HG02588 (cell line): ENCODE results near the gene ATP6V1C2.

ENCODE experiments used
- ATAC-seq: cut with Tn5 transposase; IDR thresholded peaks from one replicate; pipeline ENCODE4 v1.9.1; 2021; ENCODE audit warnings: mild to moderate bottlenecking, moderate library complexity; ENCODE audit not compliant: unreplicated experiment

Gene ATP6V1C2

DNA sequence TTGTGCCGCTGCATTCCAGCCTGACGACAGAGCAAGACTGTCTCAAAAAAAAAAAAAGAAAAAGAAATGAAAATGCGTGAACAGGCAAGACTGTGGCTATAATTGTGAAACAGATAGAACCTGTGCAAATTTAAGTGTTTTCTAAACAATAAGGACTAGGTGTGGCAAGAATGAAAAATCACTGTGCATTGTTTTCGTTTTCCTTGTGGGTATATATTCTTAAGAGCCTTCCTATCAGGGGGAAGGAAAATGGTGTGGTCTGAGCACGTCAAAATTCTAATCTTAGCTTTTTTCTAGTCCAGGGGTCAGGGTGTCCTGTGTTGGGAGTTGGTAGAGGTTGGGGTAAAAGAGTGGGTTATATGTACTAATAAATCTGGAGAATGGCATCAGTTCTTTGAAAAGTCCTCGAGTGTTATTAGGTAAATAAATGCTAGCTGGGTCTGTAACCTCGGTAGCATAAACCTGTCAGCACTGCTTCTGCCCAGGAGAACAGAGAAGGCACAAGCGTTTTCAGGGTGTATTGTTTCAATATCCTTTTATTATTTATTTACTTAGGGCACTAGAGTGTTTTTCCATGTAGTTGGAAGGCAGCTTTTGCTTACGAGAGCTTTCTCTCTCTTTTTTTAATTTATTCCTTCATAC, 11.6 kb downstream of the ATP6V1C2 start:
- ATAC-seq, result no peak

GRCh38 chr2:10733566-10733925, 12.1 kb downstream of the ATP6V1C2 start:
- ATAC-seq, result no peak

DNA sequence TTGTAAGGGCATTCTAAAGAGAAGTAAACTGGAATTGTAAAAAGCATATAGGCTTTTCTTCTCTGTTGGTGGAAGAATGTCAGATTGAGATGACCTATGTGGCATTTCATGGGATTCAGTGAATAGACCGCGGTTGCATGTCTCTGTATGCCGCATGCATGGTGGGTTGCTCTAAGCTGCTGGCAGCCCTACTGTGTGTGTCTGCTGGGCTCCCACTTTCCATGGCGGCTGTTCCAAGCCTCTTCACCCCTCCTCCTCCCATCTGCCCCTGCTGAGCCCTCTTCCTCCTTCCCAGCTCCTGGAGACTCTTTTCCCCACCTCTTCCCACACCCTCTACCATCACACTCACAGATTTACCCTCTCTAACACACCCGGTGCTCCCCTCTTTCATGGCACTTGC, 12.6 kb downstream of the ATP6V1C2 start:
- no peak for ATAC-seq

DNA sequence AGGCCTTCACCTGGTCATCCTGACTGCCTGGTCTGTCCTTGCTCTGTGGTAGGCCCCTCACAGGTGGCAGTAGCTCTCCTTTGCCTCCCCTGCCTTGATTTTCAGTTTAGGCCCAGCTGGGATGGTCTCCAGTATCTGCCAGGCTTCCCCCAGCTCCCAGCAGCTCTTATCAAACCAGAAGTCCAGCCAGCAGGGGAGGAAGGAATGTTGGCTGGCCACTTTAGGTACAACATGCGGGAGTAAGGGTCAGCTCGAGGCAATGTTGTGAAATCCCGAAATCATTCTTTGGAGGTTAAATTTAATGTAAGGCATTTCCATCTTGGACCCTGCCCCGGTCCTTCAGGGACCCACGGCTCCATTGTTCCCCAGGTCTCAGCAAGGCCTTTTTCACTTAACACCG, 16.8 kb downstream of the ATP6V1C2 start:
- no peak for ATAC-seq

- ATAC-seq, result no peak
Measured at GRCh38 chr2:10740226-10740625, 18.8 kb downstream of the ATP6V1C2 start.

DNA sequence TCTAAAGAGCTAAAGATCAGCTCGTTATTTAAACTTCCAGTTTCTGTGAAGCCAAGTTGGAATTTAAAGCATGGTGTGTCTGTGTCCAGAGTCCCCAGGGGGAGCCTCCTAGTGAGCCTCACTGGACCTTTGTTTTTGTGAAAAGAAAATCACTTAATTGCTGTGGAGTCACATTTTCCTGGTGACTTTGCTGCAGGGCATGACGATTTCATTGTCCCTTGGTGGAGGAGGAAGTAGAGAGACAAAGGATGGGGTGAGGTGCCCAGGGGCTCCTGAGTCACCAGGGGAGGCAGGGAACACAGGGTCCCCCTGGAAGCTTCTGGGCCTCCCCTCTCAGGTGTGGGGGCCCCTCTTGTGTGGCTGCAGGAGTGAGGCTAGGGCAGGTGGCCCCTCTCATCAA, 19.7 kb downstream of the ATP6V1C2 start:
- no peak for ATAC-seq

DNA sequence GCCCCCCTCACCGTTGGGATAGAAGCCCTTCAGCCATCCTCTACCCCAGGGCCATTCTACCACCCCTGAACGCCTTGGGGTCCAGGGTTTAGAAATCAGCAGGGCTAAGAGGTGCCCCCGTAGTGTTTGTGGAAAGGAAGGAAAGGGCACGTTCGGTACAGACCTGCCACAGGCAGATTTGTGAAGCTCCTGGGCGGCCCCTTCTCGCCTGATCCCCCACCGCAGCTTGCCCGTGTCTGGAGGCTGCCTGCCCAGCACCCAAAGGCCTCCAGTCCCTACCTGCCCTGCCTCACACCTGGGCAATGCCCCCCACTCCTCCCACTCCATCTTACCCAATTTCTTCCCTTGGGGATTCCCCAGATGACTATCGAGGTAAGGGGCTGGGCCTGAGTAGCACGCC, 21.2 kb downstream of the ATP6V1C2 start:
- no peak for ATAC-seq

GRCh38 chr2:10750610-10751009, 29.2 kb downstream of the ATP6V1C2 start:
- no peak for ATAC-seq

GRCh38 chr2:10752236-10752635, 30.8 kb downstream of the ATP6V1C2 start:
- no peak for ATAC-seq

- no peak for ATAC-seq
Measured at GRCh38 chr2:10753156-10753555, 31.7 kb downstream of the ATP6V1C2 start.

- no peak for ATAC-seq
Measured at GRCh38 chr2:10753876-10754275, 32.4 kb downstream of the ATP6V1C2 start.

DNA sequence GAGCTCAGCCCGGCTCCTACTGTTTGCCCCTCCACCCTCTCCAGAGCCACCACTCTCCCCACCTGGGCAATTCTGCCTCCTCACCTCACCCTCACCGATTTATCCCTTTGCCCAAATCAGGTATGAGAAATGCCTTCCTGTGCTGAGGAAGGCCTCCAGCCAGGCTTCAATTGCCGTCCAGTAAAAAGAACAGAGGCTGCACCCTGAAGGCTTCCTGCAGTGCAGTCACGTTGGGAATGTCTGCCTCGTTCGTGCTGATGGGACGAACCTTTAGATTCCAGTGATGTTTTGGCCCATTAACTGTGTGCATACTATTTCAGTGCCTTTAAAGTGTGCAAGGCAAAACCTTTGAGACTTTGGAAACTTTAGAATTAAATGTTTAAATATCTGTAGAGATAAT, 34.2 kb downstream of the ATP6V1C2 start:
- no peak for ATAC-seq

DNA sequence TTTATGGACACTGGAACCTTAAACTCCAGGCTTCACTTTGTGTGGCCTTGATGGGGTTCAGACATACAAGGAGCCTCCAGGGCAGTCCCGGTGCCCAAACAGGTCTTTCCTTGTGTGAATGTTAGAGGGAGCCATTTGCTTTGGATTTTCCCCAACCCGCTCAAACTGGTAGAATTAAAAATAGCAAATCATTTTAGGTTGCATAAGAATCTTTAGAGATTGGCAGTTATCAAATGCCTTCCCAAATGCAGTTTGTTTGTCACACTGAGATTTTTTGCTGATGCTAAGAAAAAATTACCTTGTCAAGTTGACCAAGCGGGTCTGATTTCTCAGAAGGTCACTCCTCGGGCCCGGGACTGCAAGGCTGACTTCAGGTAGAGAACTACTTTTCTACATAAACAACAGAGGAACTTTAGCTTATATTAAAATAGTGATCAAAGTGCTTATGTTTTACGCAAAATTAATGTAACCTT, 36.4 kb downstream of the ATP6V1C2 start:
- no peak for ATAC-seq

GRCh38 chr2:10759151-10759714, 37.8 kb downstream of the ATP6V1C2 start:
- ATAC-seq, result no peak

DNA sequence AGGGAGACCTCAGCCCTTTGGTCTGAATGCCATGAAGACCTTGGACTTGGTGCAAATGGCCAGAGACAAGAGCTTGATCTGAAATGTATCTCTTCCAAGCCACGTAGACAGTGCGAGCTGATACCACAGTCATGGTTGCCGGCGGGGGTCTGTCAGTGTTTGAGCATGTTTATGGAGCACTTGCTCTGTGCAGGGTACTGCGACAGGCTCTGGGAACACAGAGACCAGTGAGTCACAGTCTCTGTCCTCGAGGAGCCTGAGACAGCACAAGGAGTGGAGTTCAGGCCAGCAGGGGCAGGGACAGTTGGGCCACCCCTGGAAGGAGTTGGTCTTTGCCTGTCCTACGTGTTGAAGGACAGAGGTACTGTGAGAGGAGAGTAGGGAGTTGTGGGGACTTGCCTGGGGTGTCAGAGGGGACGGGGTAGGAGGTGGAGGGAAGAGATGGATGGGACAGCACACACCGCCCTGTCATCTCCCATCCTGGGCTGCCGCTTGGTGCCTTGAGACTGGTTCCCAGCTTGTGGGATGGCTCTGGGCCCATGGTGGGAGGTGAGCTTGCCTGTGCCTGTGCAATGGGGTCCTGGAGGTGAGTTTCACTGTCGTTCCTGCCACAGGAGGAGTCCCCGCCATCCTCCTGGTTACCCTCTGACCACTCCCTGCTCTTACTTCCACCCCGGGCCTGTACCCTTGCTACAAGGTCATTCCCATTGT, 39.5 kb downstream of the ATP6V1C2 start:
- ATAC-seq, result no peak

GRCh38 chr2:10761591-10761990, 40.2 kb downstream of the ATP6V1C2 start:
- no peak for ATAC-seq

DNA sequence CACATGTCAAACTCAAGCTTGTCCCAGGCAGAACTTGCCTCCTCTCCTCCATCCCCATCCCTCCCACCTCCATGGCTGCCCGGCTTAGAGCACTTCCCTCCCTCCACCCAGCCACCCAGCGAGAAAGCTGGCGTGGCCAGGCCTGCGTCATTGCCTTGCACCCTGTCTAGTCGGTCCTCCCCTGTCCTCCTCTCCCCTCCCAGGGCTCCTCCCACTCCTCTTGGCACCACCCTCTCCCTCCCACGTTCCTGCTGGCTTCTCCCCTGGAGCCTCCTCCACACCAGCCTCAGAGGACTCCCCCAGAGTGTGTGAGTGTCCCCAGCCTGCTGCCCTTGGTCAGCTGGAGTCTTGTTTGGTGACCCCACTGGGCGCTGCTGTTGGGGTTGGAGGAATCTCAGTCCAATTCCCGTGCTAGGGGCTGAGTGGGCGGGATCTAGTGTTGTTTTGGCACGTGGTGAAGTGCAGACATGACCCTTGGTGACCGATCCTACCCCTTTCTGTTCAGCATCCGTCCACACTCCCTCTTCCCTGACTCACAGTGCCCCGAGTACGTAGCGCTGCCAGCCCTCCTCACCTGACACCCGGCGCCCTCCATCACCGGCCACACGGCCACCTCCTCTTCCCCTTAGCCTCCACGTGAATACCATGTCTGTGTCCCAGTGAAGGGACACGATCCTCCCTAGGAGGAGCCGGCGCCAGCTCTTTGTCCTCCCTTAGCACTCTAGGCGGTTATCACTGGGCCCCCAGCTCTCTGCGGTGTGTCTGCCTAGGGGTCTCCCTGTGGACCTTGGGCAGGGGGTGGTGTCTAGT, 41.4 kb downstream of the ATP6V1C2 start:
- no peak for ATAC-seq

DNA sequence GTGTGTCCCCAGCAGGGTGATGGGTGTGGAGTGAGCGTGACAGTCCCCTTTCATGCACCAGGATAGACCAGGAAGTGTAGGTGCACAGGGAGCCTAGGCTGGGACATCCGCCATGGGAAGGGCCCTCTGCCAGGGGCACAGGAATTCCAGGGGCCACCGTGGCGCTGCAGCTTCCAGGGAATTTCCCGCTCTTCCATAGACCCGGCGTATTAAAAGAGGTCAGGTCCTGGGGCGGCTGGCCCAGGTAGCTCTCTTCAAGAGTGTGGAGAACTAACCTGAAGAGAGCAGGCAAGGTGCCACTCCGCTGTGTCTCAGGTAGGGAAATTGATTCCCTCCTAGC, 42.0 kb downstream of the ATP6V1C2 start:
- ATAC-seq, result no peak

DNA sequence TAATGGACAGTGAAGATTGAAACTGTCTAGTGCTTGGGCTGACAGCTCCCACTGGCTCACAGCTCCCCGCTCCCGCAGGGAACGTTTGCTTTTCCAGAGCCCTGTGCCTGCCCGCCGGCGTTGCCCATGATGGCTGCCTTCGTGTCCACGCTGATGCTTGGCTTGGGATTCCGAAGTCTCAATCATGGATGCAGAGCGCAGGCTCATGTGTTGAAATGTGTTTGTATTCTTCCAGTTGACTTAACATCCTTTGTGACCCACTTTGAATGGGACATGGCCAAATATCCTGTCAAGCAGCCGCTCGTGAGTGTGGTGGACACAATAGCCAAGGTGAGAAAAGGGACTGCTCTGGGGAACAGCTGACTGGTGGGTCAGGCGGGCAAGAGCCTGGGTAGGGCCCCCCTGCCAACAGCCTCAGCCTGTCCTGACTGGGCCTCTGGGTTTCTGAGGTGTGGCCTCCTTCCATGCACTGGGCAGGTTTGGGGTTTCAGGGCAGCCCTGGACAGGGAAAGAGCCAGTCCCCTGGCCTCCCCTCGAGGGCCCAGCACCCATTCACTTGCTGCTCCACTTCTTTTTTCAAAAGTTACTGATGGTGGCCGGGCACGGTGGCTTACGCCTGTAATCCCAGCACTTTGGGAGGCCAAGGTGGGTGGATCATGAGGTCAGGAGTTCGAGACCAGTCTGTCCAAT, 42.8 kb downstream of the ATP6V1C2 start:
- ATAC-seq, result no peak

DNA sequence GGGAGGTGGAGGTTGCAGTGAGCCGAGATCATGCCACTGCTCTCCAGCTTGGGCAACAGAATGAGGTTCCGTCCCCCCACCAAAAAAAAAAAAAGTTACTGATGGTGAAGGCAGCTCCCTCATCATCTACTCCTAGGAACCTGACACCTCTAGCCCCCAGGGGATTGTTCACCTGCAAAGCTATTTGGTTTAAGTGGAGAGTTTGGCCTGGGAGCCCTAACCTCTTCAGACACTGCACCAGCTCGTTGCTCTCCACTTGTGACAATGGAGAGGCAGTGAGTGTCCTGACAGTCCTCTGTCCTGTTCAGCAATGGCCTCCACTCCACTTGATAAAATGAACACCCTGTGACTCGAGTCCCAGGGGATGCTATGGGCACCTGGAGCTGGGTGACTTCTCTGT, 43.5 kb downstream of the ATP6V1C2 start:
- ATAC-seq, result no peak

- ATAC-seq, result no peak
Measured at GRCh38 chr2:10765461-10765860, 44.0 kb downstream of the ATP6V1C2 start.
